HepG2 (cell line): ENCODE measurements around the gene DENND2A. TPM values are rescaled to one million over a fixed set of nuclear protein-coding genes. Genes with fewer than 3 reads are reported as not detected.

Experiments used
- CCAR2 ChIP-seq: fragments of 200-400 bp; formaldehyde crosslinking; optimal IDR thresholded peaks from 2 replicates; pipeline ENCODE3; 2018; ENCODE audit warnings: low read depth, mild to moderate bottlenecking, low read length, moderate library complexity
- CHD2 ChIP-seq: IDR thresholded peaks from 2 replicates; pipeline ENCODE4 v1.6.1; 2011; ENCODE audit warnings: low read depth, low read length, improper control_type of control experiment
- FOXA1 ChIP-seq, 2 experiments: fragments of 450-650 bp in 1 of 2; sonication (generic) in 1 of 2; formaldehyde crosslinking in 1 of 2; IDR thresholded peaks; 2 replicates each; pipeline versions ENCODE4 v1.4.0 to v1.6.1; 2016 to 2020; ENCODE audit warnings: missing genetic modification reagents in 1 of 2
- FOXA3 ChIP-seq: IDR thresholded peaks from 2 replicates; pipeline ENCODE4 v1.6.1; 2016; ENCODE audit warnings: missing genetic modification reagents, missing compliant biosample characterization
- GABPA ChIP-seq, 2 experiments: IDR thresholded peaks; 2 replicates each; pipeline ENCODE4 v1.6.1; 2011 to 2016; ENCODE audit warnings: low read depth in 2 of 2, low read length in 1 of 2, missing biosample characterization in 1 of 2, missing genetic modification characterization in 1 of 2
- HOXA7 ChIP-seq: sonication (generic); formaldehyde crosslinking; IDR thresholded peaks from 2 replicates; pipeline ENCODE4 v1.8.1; 2022; ENCODE audit warnings: mild to moderate bottlenecking, missing genetic modification reagents, moderate library complexity
- IKZF1 ChIP-seq: fragments of 450-650 bp; IDR thresholded peaks from 2 replicates; pipeline ENCODE4 v1.7.1; 2016
- MAFF ChIP-seq: IDR thresholded peaks from 2 replicates; pipeline ENCODE4 v1.6.1; 2011; ENCODE audit warnings: low read depth, low read length, improper control_type of control experiment
- RFX1 ChIP-seq: fragments of 450-650 bp; IDR thresholded peaks from 2 replicates; pipeline ENCODE4 v1.6.1; 2017
- TGIF2 ChIP-seq: IDR thresholded peaks from 2 replicates; pipeline ENCODE4 v1.6.1; 2016; ENCODE audit warnings: control low read depth, missing compliant biosample characterization
- ZBTB33 ChIP-seq: sonication (generic); formaldehyde crosslinking; IDR thresholded peaks from 2 replicates; pipeline ENCODE4 v1.4.0; 2020; ENCODE audit warnings: missing genetic modification reagents
- ZFY ChIP-seq: sonication (generic); formaldehyde crosslinking; IDR thresholded peaks from 2 replicates; pipeline ENCODE4 v1.4.0; 2020; ENCODE audit warnings: missing genetic modification reagents
- ZNF318 ChIP-seq: sonication (generic); formaldehyde crosslinking; IDR thresholded peaks from 2 replicates; pipeline ENCODE4 v1.4.0; 2020; ENCODE audit warnings: mild to moderate bottlenecking, missing genetic modification reagents
- ZNF367 ChIP-seq: sonication (generic); formaldehyde crosslinking; IDR thresholded peaks from 2 replicates; pipeline ENCODE4 v1.4.0; 2020; ENCODE audit warnings: missing genetic modification reagents, borderline replicate concordance
- polyA plus RNA-seq, 8 experiments: library from polyadenylated mRNA; depleted of rRNA in 3 of 8; stranded (reverse) in 7 of 8; unstranded in 1 of 8; fragments of >200 nt; fragmentation: Illumina TruSeq in 4 of 8; extraction: Trizol in 4 of 8; gene quantifications; 2 replicates each; pipeline versions ENCODE4 v1.2.1 to v1.2.3, GENCODE V29; 2011 to 2016; ENCODE audit warnings: low read depth in 4 of 8, missing spikeins in 1 of 8, mixed read lengths in 1 of 8; ENCODE audit not compliant: insufficient read depth in 1 of 8
- total RNA-seq, 5 experiments: library from RNA; depleted of rRNA; stranded (reverse); fragments of >200 nt; fragmentation: Illumina TruSeq; extraction: Trizol; gene quantifications; 2 replicates each; pipeline ENCODE4 v1.2.3, GENCODE V29; 2016; ENCODE audit warnings: low read depth in 1 of 5

The DENND2A gene
- total and polyA plus RNA-seq, 2 of the 13 experiments (the other 11 are each of a cell fraction or from before 2014, with no cell fraction given) = not detected

GRCh38 chr7:140517546-140518369 is 122.9 kb downstream of the DENND2A start (continued):
- TF ChIP-seq ZNF318 (0 out of 2 replicates have a peak, but pooled peaks have one; percentile 65), FOXA1 (IDR thresholded peaks at IDR 0.05) (no peak), FOXA1 (CRISPR knock-in tag; IDR thresholded peaks at IDR 0.05) (no peak), CCAR2 (no peak), ZNF367 (CRISPR knock-in tag) (no peak), MAFF (no peak), IKZF1 (no peak), HOXA7 (no peak), RFX1 (no peak), GABPA (IDR thresholded peaks at IDR 0.05; ENCODE audit: low read depth, low read length) (no peak), GABPA (CRISPR knock-in tag; IDR thresholded peaks at IDR 0.05; ENCODE audit: low read depth) (no peak), ZFY (CRISPR knock-in tag) (peak; percentile 34; the same call in 1 of the 2 replicates), ZBTB33 (CRISPR knock-in tag) (no peak), CHD2 (no peak), TGIF2 (CRISPR knock-in tag) (no peak), FOXA3 (no peak)
